ENCODE results near the gene ZNF536.
"Not testable (repeated sequence)": the region's sequence is repeated elsewhere in the genome, so short reads cannot be mapped to it uniquely, and the experiment has no call there.

The ZNF536 gene

DNA sequence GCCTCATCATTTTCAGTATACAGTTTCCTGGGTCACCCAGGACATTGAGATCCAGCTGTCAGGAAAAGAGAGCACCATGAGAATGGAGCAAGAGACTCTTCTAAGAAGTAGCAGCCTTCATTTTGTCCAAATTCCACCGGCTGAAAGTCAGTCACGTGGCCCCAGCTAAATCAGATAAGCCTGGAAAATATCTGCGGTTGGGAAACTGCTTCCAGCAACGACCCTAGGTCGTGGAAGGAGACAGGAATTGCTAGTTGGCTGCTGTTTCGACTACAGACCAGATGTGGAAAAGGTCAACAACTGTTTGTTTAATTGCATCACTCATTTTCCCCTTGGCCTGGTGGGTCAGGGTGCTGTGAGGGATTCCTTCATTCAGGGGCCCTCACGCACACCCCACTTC is 107.0 kb downstream of the ZNF536 start:
- DNase-seq: no peak
- Histone ChIP-seq H3K36me3 (no peaks in the 10 kb centered on the region), H3K4me1 (peaks cover 2% of the 10 kb centered on the region), H3K9me3 (no peaks in the 10 kb centered on the region), H3K4me3 (ENCODE audit: low read depth, low read length) (no peak overlapping the region), H3K27me3 (no peaks in the 10 kb centered on the region)
- TF ChIP-seq, protein P1, sequence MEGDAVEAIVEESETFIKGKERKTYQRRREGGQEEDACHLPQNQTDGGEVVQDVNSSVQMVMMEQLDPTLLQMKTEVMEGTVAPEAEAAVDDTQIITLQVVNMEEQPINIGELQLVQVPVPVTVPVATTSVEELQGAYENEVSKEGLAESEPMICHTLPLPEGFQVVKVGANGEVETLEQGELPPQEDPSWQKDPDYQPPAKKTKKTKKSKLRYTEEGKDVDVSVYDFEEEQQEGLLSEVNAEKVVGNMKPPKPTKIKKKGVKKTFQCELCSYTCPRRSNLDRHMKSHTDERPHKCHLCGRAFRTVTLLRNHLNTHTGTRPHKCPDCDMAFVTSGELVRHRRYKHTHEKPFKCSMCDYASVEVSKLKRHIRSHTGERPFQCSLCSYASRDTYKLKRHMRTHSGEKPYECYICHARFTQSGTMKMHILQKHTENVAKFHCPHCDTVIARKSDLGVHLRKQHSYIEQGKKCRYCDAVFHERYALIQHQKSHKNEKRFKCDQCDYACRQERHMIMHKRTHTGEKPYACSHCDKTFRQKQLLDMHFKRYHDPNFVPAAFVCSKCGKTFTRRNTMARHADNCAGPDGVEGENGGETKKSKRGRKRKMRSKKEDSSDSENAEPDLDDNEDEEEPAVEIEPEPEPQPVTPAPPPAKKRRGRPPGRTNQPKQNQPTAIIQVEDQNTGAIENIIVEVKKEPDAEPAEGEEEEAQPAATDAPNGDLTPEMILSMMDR (IDR thresholded peaks at IDR 0.05; ENCODE audit: low read depth, low read length): no peak

DNA sequence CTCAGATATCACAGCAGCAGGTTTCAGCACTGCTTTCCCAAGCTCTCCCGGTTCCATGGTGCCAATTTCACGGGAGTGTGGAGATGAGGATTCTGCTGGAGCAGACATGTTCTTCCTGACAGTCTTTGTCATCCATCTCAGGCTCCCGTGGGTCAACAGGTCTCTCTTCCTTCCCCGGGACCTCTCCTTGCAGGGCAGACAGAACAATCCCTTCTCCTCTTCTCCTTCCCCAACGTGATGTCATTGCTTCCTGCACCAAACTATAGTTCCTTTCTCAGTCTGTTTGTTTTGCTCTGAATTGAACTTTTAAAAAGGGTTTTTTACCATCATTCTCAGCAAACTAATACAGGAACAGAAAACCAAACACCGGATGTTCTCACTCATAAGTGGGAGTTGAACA is 107.9 kb downstream of the ZNF536 start:
- Histone ChIP-seq H3K27me3 (no peaks in the 10 kb centered on the region), H3K4me1 (peaks cover 2% of the 10 kb centered on the region), H3K4me3 (ENCODE audit: low read depth, low read length) (no peak overlapping the region), H3K36me3 (no peaks in the 10 kb centered on the region), H3K9me3 (no peaks in the 10 kb centered on the region)
- TF ChIP-seq, protein P1 (IDR thresholded peaks at IDR 0.05; ENCODE audit: low read depth, low read length): no peak
- DNase-seq: no peak

GRCh38 chr19:30481063-30481462 is 108.9 kb downstream of the ZNF536 start:
- TF ChIP-seq, protein P1 (IDR thresholded peaks at IDR 0.05; ENCODE audit: low read depth, low read length): no peak

DNA sequence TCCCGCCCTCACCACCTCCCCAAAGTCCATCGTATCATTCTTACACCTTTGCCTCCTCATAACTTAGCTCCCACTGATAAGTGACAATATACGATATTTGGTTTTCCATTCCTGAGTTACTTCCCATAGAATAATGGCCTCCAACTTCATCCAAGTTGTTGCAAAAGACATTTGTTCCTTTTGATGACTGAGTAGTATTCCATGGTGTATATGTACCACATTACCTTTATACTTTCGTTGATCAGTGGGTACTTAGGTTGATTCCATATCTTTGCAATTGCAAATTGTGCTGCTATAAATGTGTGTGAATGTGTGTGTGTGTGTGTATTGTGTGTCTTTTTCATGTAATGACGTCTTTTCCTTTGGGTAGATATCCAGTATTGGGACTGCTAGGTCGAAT is 109.6 kb downstream of the ZNF536 start:
- H3K9me3 ChIP-seq: no peaks in the 10 kb centered on the region
- H3K27me3 ChIP-seq: no peaks in the 10 kb centered on the region
- no peak overlapping the region for H3K4me3 ChIP-seq (ENCODE audit: low read depth, low read length)
- peaks cover 2% of the 10 kb centered on the region for H3K4me1 ChIP-seq
- no peaks in the 10 kb centered on the region for H3K36me3 ChIP-seq
- TF ChIP-seq, protein P1 (IDR thresholded peaks at IDR 0.05; ENCODE audit: low read depth, low read length): no peak
- no peak for DNase-seq

More at GRCh38 chr19:30481063-30481462, 108.9 kb downstream of the ZNF536 start:
- Histone ChIP-seq H3K27me3 (no peaks in the 10 kb centered on the region), H3K4me3 (ENCODE audit: low read depth, low read length) (no peak overlapping the region), H3K9me3 (no peaks in the 10 kb centered on the region), H3K4me1 (peaks cover 2% of the 10 kb centered on the region), H3K36me3 (no peaks in the 10 kb centered on the region)
- no peak for DNase-seq

DNA sequence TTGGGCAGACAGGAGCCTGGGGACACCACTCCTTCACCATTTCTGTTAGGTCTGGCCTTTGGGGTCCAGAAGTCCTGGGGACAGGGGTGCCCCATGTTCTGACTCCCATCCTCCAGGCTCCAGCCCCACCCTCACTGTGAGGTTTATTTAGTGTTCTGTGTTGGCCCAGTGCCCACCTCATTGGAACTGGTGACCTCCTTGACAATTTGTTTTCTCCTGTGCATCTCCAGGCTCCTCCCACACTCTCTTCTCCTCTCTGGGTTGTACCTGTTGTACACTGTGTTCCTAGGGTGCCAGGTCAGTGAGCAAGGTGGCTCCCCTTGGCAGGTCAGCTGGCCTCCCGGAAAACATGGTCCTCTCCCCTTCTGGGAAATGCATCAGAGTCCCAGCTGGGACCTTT is 110.8 kb downstream of the ZNF536 start:
- Histone ChIP-seq H3K4me3 (ENCODE audit: low read depth, low read length) (no peak overlapping the region), H3K36me3 (no peaks in the 10 kb centered on the region), H3K4me1 (peaks cover 2% of the 10 kb centered on the region), H3K27me3 (no peaks in the 10 kb centered on the region), H3K9me3 (no peaks in the 10 kb centered on the region)
- TF ChIP-seq, protein P1 (IDR thresholded peaks at IDR 0.05; ENCODE audit: low read depth, low read length): no peak
- DNase-seq: no peak

DNA sequence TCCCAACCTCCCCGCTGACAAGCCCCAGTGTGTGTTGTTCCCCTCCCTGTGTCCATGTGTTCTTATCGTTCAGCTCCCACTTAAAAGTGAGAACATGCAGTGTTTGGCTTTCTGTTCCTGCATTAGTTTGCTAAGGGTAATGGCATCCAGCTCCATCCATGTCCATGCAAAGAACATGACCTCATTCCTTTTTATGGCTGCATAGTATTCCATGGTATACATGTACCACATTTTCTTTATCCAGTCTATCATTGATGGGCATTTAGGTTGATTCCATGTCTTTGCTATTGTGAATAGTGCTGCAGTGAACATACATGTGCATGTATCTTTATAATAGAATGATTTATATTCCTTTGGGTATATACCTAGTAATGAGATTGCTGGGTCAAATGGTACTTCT is 114.1 kb downstream of the ZNF536 start:
- not testable (repeated sequence) for H3K36me3 ChIP-seq; DNase-seq; H3K9me3 ChIP-seq; H3K27me3 ChIP-seq; H3K4me1 ChIP-seq; H3K4me3 ChIP-seq (ENCODE audit: low read depth, low read length)

DNA sequence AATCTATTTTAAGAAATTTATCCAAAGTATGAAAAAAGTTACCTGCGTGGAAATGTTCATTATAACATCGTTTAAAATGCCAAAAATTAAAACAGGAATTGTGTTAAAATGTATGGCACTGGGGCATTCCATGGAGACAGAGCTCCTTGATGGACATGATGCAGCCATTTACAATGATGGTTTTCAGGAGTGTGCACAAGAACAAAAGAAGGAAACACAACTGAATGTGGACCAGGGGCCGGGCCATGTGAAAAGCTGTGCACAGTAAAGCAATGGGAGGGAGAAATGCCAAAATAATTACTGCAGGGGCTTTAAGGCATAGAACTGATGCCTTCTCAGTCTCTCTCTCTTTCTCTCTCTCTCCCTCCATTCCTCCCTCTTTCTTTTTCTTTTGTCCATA is 115.0 kb downstream of the ZNF536 start:
- Histone ChIP-seq H3K36me3 (no peaks in the 10 kb centered on the region), H3K9me3 (no peaks in the 10 kb centered on the region), H3K27me3 (no peaks in the 10 kb centered on the region), H3K4me1 (no peaks in the 10 kb centered on the region), H3K4me3 (ENCODE audit: low read depth, low read length) (no peak overlapping the region)
- TF ChIP-seq, protein P1 (IDR thresholded peaks at IDR 0.05; ENCODE audit: low read depth, low read length): no peak
- no peak for DNase-seq
